HG03520 (cell line): Measurements from ENCODE around the gene C16orf54.
"Not testable (repeated sequence)": the region's sequence is repeated elsewhere in the genome, so short reads cannot be mapped to it uniquely, and the experiment has no call there.

Source experiments
- ATAC-seq: cut with Tn5 transposase; IDR thresholded peaks from one replicate; pipeline ENCODE4 v1.9.1; 2021; ENCODE audit warnings: mild to moderate bottlenecking, moderate library complexity; ENCODE audit not compliant: unreplicated experiment

The C16orf54 gene

GRCh38 chr16:29710227-29711219, 35.3 kb downstream of the C16orf54 start:
- ATAC-seq: no peak

GRCh38 chr16:29709657-29710056, 36.1 kb downstream of the C16orf54 start:
- not testable (repeated sequence) for ATAC-seq

- ATAC-seq: no peak
Measured at GRCh38 chr16:29708917-29709600, 36.7 kb downstream of the C16orf54 start.

- not testable (repeated sequence) for ATAC-seq
Measured at GRCh38 chr16:29707160-29707559, 38.6 kb downstream of the C16orf54 start.

GRCh38 chr16:29705030-29705429, 40.8 kb downstream of the C16orf54 start:
- no peak for ATAC-seq

GRCh38 chr16:29702269-29702668, 43.5 kb downstream of the C16orf54 start:
- ATAC-seq: no peak

- ATAC-seq: no peak
Measured at GRCh38 chr16:29701214-29701555, 44.6 kb downstream of the C16orf54 start.

GRCh38 chr16:29700253-29700987, 45.4 kb downstream of the C16orf54 start:
- no peak for ATAC-seq

- ATAC-seq: no peak
Measured at GRCh38 chr16:29699324-29700219, 46.2 kb downstream of the C16orf54 start.

GRCh38 chr16:29698484-29699323, 47.1 kb downstream of the C16orf54 start:
- ATAC-seq: no peak

- no peak for ATAC-seq
Measured at GRCh38 chr16:29698042-29698441, 47.7 kb downstream of the C16orf54 start.

GRCh38 chr16:29697391-29697790, 48.4 kb downstream of the C16orf54 start:
- ATAC-seq: no peak

- ATAC-seq: no peak
Measured at GRCh38 chr16:29696881-29697331, 48.9 kb downstream of the C16orf54 start.

GRCh38 chr16:29695675-29696074, 50.1 kb downstream of the C16orf54 start:
- not testable (repeated sequence) for ATAC-seq

GRCh38 chr16:29694384-29695195, 51.2 kb downstream of the C16orf54 start:
- no peak for ATAC-seq

- not testable (repeated sequence) for ATAC-seq
Measured at GRCh38 chr16:29692606-29693005, 53.2 kb downstream of the C16orf54 start.
